ENCODE measurements around the gene TRABD2B. TPM values are rescaled to one million over a fixed set of nuclear protein-coding genes. Genes with fewer than 3 reads are reported as not detected.

TRABD2B gene
- polyA plus RNA-seq, 3 donors, result 16.1 to 17.2 (median 16.7) TPM

GRCh38 chr1:47914218-47914938 is 82.8 kb downstream of the TRABD2B start:
- DNase-seq (ENCODE audit: low read depth in 3 of 3, low spot score in 2 of 3), result no peak

- DNase-seq (ENCODE audit: low read depth in 3 of 3, low spot score in 2 of 3), result no peak
Measured at GRCh38 chr1:47913225-47913823, 83.9 kb downstream of the TRABD2B start.

- DNase-seq (ENCODE audit: low read depth in 3 of 3, low spot score in 2 of 3), result no peak
Measured at GRCh38 chr1:47912756-47913155, 84.4 kb downstream of the TRABD2B start.

GRCh38 chr1:47911892-47912291 is 85.3 kb downstream of the TRABD2B start:
- DNase-seq (ENCODE audit: low read depth in 3 of 3, low spot score in 2 of 3), result no peak

GRCh38 chr1:47911424-47911823 is 85.8 kb downstream of the TRABD2B start:
- no peak for DNase-seq (ENCODE audit: low read depth in 3 of 3, low spot score in 2 of 3)

- no peak for DNase-seq (ENCODE audit: low read depth in 3 of 3, low spot score in 2 of 3)
Measured at GRCh38 chr1:47908258-47908657, 88.9 kb downstream of the TRABD2B start.

GRCh38 chr1:47907177-47907528 is 90.0 kb downstream of the TRABD2B start:
- no peak for DNase-seq (ENCODE audit: low read depth in 3 of 3, low spot score in 2 of 3)

- no peak for DNase-seq (ENCODE audit: low read depth in 3 of 3, low spot score in 2 of 3)
Measured at GRCh38 chr1:47906527-47907176, 90.5 kb downstream of the TRABD2B start.

- DNase-seq (ENCODE audit: low read depth in 3 of 3, low spot score in 2 of 3), result no peak
Measured at GRCh38 chr1:47906009-47906432, 91.2 kb downstream of the TRABD2B start.

- no peak for DNase-seq (ENCODE audit: low read depth in 3 of 3, low spot score in 2 of 3)
Measured at GRCh38 chr1:47903723-47904122, 93.5 kb downstream of the TRABD2B start.

GRCh38 chr1:47901001-47901575 is 96.1 kb downstream of the TRABD2B start:
- DNase-seq (ENCODE audit: low read depth in 3 of 3, low spot score in 2 of 3), result no peak

- no peak for DNase-seq (ENCODE audit: low read depth in 3 of 3, low spot score in 2 of 3)
Measured at GRCh38 chr1:47898133-47898845, 98.9 kb downstream of the TRABD2B start.

GRCh38 chr1:47895279-47896125 is 101.7 kb downstream of the TRABD2B start:
- no peak for DNase-seq (ENCODE audit: low read depth in 3 of 3, low spot score in 2 of 3)

GRCh38 chr1:47894410-47895278 is 102.5 kb downstream of the TRABD2B start:
- no peak for DNase-seq (ENCODE audit: low read depth in 3 of 3, low spot score in 2 of 3)

GRCh38 chr1:47893412-47893811 is 103.8 kb downstream of the TRABD2B start:
- no peak for DNase-seq (ENCODE audit: low read depth in 3 of 3, low spot score in 2 of 3)

- no peak for DNase-seq (ENCODE audit: low read depth in 3 of 3, low spot score in 2 of 3)
Measured at GRCh38 chr1:47890779-47891178, 106.4 kb downstream of the TRABD2B start.

GRCh38 chr1:47888294-47888629 is 108.9 kb downstream of the TRABD2B start:
- no peak for DNase-seq (ENCODE audit: low read depth in 3 of 3, low spot score in 2 of 3)

- no peak for DNase-seq (ENCODE audit: low read depth in 3 of 3, low spot score in 2 of 3)
Measured at GRCh38 chr1:47887475-47888293, 109.5 kb downstream of the TRABD2B start.
